Activated CD8-positive, alpha-beta memory T cell treated with anti-CD3 and anti-CD28 coated beads, Interleukin-2, amount 50 U/mL, for 24 hours (primary cell): ENCODE data around the gene KDM4C.

ENCODE experiments used
- DNase-seq: peaks from one replicate; pipeline ENCODE4 v3.0.0-alpha.2; 2020; ENCODE audit errors: extremely low read depth

KDM4C gene

GRCh38 chr9:7140401-7140800 lies 382.6 kb downstream of the KDM4C start:
- no peak for DNase-seq

DNA sequence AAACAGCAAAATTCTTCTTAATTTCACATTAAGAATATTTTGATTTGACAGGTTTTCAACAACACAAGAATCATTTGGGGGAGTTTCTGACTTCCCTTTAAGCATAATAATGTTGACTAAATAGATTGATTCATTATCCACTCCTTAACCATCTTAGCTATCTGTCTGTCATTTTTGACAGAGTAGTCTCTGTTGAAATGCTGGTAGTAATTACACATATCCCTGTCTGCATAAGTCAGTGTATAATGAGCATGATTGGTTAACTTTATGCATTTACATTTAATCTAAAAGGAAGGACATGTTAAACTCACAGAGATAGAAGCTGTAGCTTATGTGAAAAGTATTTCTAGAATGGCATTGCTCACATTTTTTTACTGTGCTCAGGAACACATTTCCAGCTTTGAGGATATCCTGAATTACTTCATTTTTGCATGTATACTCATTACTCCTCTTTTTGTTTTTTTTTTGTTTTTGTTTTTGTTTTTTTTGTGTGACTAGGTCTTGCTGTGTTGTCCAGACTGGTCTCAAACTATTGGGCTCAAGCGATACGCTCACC lies 385.9 kb downstream of the KDM4C start:
- no peak for DNase-seq

GRCh38 chr9:7144265-7145046 lies 386.7 kb downstream of the KDM4C start:
- DNase-seq, result no peak

GRCh38 chr9:7145361-7146069 lies 387.7 kb downstream of the KDM4C start:
- DNase-seq, result no peak

GRCh38 chr9:7146582-7146981 lies 388.8 kb downstream of the KDM4C start:
- DNase-seq, result no peak

DNA sequence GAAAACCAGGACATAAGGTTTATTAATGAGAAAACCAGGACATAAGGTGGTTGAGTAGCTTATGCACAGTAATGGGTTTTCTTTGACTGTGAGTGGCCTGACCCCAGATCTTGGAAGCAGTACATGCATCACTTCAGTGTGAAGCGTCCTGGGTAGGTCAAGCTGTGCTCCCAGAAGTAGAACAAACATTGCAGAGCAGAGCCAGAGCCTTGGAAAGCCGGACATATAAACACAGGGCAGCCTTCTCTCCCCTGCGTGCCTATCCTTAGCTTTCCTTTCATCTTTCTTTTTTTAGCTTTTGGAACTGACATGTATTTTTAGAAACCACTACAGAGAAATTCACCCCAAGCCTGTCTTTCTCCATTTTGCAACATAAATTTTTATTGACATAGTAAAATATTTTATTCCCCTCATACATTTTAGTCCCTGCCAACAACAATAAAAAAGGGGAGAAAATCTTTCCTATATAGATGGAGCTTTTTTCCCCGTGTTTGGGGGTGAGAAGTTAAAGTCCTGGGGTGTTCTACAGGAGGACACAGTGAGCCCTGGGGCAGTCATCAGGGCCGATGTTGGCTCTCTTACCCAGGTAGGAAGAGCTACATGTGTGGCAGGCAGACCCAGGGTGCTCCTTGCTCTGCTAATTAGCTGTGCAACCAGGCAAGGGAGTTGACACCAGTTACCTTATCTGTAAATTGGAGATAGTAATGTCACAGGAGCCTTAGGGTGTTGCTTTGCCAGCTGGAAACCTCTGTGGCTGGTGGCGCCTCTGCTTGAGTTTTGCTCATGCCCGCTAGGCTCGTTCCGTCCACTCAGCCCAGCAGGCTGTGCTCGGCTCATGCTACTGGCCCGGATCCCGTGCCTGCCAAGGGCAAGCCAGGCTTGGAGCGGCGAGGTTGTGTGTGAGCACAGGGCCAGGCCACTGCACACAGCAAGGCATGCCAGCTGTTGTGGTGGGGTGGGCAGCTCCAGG lies 389.6 kb downstream of the KDM4C start:
- DNase-seq, result no peak

DNA sequence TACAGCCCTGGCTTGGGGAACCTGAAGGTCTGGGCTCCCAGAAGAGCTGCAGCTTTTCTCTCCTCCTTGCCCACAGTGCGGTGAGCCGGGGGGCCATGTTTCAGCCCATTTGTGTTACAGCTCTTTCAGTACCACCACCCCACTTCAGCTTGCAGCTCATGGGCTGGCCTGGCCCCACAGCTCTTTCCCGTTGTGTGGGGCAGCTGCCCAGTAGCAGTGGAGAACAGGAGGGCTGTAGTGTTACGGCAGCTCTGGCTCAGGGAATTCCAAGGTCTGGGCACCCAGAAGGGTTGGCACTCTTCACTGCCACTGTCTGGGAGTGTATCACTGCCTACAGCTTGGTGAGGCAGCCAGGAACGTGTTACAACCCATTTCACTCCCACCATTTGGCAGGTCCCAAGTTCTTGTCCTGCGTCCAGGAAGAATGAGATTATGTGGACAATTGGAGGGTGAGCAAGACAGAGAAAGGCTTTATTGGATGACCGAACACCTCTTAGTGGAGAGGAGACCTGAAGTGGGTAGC lies 390.5 kb downstream of the KDM4C start:
- no peak for DNase-seq

- no peak for DNase-seq
Observed at GRCh38 chr9:7149258-7149657, 391.5 kb downstream of the KDM4C start.

DNA sequence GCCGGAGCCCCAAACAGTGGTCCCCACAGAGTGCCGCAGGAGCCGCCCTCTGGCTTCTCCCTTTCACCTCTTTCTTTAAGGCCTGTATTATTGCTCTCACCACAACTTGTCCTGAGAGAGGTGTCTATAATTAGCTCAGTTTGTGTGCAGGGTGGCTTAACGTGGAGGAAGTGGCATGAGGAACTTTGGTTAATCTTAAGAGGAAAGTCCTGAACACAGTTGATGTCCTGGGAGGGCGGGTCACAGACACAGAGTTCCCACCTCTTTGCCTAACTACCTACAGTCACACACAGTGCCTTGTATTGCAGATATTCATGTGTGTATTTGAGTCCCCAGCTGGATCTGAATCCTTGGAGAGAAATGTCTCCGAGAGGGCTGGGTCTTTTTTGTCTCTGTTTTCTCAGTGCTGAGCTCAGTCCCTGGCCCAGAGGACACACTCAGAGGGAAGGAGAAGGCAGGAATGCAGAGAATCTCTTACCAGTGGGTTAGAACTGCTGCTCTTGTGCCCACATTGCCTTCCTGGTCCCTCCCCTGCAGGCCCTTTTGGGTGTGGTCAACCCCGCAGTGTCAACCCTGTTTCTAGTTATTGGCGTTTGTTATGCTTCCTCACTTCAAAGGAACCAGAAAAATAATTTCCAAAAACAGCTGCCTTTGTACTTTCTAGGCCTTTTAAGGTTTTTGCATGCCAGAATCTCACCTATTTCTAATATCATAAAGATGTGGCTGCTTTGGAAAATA lies 392.5 kb downstream of the KDM4C start:
- no peak for DNase-seq

GRCh38 chr9:7153134-7153533 lies 395.4 kb downstream of the KDM4C start:
- no peak for DNase-seq

- no peak for DNase-seq
Observed at GRCh38 chr9:7153566-7153965, 395.8 kb downstream of the KDM4C start.

DNA sequence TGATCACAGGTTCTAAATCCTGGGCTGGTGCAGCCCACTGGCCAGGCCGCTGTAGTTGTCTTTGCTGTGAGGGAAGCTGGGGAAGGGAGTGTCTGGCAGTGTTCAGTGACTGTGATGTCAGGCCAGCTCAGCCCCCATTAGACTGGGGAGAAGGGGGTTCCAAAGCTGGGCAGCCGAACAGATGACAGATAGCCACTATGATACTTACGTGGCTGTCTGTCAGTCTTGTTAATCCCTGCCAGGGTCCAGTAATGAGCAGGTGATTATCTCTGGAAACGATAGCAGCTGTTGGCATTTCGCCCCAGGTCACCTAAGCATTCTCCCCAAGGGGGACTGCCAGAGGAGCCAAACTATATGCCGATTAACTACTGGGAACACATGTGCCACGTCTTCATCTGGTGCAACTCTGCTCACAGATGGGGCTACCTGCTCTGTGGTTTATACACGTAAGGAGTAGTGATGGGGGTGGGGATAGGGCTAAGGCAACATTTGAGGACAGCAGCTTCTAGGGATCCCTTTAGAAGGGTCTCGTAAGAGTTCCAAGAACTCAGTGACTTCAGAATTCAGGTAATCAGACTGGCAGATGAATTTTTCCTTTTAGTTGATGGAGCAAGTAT lies 396.3 kb downstream of the KDM4C start:
- DNase-seq, result no peak

DNA sequence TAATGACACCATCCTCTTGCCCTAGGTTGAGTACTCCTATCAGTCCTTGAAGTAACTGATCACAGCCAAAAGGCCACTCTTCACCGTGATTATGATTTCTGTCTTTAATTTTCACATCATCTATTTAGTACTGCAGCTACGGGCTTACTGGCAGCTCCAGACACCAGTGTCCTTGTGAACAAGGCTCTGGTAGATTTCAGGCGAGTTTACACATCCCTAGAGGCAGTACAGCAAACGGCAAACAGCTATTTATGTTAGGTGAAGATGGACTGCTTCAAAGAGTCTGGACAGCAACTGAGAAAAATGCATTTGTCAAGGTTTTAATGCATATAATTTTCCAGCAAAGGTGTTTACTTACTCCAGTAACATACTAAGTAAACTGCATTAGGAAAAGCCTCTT lies 396.9 kb downstream of the KDM4C start:
- DNase-seq, result no peak

DNA sequence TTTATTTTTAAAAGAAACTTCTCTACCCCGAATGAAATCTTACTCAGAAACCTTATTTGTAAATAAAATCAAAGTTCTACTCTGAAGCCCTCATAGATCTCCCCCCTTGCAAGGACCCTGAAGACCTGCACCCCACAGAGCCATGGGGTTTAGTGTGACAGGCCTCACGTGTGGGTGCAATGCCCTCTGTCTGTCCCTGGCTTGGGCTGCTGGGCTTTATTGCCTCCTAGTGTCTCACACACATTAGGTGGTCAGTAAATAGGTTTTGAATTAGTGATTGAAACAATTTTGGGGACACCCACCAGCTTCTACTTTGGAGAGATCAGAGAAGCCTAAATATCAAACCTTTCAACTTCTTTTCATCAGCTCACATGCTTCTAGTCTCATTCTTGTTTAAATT lies 403.7 kb downstream of the KDM4C start:
- DNase-seq, result no peak

DNA sequence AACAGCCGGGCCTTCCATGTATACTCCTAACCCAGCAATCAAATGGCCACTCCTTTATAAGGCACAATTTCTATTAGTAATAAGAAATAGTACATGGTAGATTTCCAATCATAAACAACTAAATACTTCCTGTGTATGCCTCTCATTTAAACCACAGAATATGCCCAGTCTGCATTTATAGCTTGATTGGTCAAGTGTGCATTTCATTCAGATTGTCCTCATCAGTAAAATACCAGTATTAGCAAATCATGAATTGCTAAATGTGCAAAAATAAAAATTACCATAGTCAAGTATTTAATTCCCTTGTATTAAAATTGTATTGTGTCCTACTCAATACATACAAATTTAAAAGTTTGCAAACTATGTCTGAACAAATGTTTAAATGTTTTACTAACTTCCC lies 406.2 kb downstream of the KDM4C start:
- DNase-seq, result no peak

GRCh38 chr9:7164440-7165330 lies 406.9 kb downstream of the KDM4C start:
- no peak for DNase-seq

GRCh38 chr9:7165331-7165975 lies 407.7 kb downstream of the KDM4C start:
- DNase-seq, result no peak

- no peak for DNase-seq
Observed at GRCh38 chr9:7166074-7166473, 408.3 kb downstream of the KDM4C start.
